ENCODE results near the gene GPC6.

- TF ChIP-seq CTCF (optimal IDR thresholded peaks at IDR 0.05 in 1 of 3, IDR thresholded peaks at IDR 0.05 in 1 of 3, conservative IDR thresholded peaks at IDR 0.05 in 1 of 3; ENCODE audit: extremely low read depth in 1 of 3, insufficient read depth in 2 of 3, low read length in 3 of 3) (no peak), EZH2 (IDR thresholded peaks at IDR 0.05; ENCODE audit: low read length) (no peak)
These were observed 193.6 kb downstream of the GPC6 start for GRCh38 chr13:93420206-93420605.

All from keratinocyte (primary cell).